ENCODE data around the gene UBAC1.
"Not testable (repeated sequence)": the region's sequence is repeated elsewhere in the genome, so short reads cannot be mapped to it uniquely, and the experiment has no call there.

Gene UBAC1

GRCh38 chr9:135892327-135892726 is 68.8 kb downstream of the UBAC1 start:
- DNase-seq, result not testable (repeated sequence)

- DNase-seq, result no peak
Observed at GRCh38 chr9:135891027-135891631, 70.0 kb downstream of the UBAC1 start.

DNA sequence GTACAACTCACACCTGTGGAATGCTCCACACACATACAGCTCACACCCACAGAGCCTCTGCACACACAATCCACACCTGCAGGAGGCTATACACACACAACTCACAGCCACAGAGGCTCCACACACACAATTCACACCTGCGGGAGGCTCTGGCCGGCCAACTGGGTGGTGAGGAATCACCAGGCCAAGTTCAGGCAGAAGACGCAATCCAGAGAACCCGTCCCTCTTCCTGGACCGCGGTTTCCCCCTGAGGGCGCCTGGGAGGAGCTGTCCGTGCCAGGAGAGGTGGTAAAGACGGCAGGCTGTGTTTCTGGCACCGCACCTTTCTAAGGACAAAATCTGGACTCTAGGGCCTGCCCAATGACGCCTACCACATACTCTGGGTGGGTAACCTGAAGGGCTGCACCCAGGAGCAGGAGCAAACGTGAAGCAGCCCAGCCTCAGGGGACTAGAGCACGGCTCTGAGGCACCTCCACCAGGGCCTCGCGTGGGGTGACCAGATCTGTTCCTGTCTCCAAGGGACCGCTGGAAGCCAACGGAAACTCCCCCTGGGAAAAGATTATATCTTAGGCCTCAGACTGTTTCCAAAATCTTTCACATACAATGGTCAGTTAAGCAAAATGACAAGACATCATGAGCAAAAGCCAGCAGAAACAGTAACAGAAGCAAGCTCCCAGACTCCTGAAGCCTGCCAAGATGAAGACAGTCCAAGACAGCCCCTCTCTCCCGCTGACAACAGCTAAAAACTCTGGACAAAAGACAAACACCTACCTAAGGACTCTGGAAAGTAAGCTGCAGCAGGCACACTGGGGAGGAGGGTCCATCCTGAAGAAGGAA is 70.8 kb downstream of the UBAC1 start:
- DNase-seq, result no peak

DNA sequence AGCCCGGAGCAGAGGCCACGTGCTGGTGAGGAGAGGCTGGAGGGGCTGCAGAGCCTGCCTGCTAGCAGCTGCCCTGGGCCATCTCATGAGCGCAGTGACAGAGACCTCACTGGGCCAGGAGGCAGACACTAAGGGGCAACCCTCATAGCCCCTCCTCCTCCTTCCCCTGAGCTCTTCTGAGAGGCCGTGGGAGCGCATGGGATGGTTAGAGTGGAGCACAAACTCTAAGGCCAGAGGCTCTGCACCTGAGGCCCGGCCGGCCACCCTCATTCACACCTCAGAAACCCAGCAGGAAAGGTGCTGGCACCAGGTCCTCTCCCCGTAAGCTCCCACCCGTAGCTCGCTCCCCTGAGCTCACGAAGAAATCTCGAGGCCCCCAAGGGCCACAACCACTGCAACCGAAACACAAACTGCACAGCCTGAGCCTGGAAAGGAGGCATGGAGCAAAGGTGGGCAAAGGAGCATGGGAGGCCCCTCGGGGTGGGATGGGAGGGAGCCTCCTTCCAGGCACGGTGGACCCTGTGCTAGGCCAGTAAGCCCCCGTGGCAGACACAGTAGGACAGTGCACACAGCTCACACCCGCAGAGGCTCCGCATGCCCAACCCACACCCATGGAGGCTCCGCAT is 71.5 kb downstream of the UBAC1 start:
- no peak for DNase-seq

DNA sequence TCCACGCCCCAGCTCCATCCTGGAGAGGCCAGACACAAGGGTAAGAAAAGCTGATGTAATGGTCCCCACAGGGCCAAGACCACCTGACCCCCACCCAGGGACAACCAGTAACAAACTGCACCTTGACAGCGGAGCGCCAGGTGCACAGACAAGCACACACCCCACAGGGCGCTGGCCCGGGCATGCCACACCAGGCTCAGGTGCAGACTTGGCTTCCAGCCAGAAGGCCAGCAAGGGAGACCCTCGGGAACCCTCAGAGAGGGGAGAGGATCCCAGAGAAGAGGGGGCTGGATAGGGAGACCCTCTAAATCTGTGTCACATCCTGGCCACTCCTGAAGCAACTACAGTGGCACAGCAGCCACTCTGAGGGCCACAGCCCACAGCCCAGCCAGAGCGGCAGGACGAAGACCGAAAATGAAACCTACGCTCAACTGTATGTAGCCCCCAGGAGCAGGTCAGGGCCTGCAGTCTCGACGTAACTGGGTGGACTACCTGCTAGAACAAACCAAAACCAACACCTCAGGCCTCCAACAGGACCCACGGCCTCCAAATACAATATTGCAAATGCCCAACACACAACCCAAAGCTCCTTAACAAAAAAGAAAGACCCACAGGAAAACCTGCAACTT is 72.3 kb downstream of the UBAC1 start:
- DNase-seq, result no peak

GRCh38 chr9:135888126-135888765 is 72.9 kb downstream of the UBAC1 start:
- DNase-seq, result no peak

DNA sequence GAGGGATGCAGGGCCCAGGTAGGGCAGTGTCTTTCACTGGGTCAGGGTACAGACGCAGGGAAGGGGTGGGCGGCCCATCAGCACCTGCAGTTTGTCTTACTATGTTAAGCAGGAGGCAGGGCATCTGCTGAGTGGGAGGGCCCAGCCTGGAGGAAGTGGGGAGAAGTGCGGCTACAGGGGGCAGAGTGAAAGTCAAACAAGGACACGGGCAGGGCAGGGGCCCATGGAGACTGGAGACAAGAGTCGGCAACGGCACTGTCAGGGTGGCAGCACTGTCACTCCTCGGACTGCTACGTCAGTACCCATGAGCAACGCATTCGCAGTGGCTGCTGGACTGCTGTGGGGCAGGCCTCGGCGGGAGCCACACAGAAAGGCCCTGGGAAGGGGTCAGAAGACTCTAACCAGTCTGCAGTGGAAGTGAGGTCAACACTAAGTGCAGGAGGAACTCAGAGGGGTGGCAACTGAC is 73.6 kb downstream of the UBAC1 start:
- no peak for DNase-seq

DNA sequence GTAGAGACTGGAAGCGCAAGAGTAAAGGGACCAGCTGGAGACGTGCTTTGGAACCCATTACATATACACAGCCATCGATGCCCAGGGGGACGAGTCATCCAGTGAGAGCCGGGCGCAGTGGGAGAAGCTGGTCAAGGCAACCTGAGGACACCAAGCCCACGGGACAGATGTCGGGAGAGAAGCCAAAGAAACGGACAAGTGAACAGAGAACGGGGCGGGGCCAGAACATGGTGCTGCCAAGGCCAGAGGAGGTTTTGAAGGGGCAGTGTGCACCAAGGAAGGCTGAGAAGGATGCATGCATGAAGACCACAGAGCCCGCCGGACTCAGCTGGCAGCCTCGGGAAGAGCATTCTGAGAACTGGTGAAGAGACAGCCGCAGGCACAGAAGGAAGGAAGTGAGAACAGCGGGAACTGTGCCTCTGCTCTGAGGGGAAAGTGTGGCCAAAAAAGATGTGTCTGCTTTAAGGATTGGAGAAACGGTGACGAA is 74.1 kb downstream of the UBAC1 start:
- no peak for DNase-seq

GRCh38 chr9:135886147-135886981 is 74.8 kb downstream of the UBAC1 start:
- peak; percentile 45 for DNase-seq

GRCh38 chr9:135885100-135885853 is 75.9 kb downstream of the UBAC1 start:
- no peak for DNase-seq

DNA sequence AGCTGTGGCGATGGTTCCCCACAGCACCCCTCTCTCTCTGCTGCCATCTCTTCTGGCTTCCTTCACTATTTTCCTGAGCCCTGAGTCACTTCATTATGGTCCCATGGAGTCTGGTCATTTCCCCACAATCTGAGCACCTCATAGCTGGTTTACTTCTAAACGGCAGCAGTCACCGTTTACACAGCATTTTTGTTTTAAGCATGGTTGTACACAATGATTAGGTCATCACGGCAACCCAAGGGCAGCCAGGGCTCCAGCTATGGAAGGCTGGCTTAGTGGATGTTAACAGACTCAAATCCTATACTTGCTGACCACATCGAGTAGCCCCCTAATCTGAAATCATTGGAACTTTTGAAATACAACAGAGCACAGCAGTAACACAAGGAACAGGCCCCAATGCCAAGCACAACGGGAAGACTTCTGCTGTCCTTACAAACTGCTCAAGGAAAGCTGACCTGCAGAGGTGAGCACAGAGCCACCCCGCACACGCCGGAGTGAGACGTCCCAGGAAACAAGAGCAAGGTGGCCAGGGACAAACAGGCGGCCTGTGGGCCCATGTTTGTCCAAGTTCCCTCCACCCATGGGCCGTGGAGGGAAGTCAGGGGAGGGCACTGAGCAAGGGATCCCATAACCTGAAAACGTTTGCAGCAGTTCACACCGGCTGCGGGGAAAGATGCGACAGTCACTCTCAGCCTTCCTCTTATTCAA is 76.7 kb downstream of the UBAC1 start:
- no peak for DNase-seq

GRCh38 chr9:135883410-135884089 is 77.6 kb downstream of the UBAC1 start:
- DNase-seq, result no peak

All from eye (tissue), 1 donor.